ENCODE data around the gene CELA2A.

DNA sequence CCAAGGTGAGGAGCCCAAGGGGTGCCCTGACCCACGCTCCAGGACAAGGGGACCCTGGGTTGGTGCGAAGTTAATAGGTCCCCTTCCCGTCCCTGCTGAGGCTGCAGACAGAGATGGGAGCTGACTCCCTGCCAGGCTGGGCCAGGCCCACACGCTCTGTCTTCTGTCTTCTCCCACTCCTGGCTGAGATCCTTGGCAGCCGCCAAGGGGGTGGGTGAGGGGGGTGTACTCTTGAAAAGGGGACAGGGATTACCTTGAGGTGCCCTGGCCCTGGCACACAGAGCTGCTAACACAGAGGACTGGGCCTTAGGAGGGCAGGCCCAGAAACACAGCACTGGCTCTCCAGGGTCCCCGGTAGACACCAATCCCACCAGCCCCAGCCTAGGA lies 29.3 kb upstream of the CELA2A start:
- TF ChIP-seq, protein P1, sequence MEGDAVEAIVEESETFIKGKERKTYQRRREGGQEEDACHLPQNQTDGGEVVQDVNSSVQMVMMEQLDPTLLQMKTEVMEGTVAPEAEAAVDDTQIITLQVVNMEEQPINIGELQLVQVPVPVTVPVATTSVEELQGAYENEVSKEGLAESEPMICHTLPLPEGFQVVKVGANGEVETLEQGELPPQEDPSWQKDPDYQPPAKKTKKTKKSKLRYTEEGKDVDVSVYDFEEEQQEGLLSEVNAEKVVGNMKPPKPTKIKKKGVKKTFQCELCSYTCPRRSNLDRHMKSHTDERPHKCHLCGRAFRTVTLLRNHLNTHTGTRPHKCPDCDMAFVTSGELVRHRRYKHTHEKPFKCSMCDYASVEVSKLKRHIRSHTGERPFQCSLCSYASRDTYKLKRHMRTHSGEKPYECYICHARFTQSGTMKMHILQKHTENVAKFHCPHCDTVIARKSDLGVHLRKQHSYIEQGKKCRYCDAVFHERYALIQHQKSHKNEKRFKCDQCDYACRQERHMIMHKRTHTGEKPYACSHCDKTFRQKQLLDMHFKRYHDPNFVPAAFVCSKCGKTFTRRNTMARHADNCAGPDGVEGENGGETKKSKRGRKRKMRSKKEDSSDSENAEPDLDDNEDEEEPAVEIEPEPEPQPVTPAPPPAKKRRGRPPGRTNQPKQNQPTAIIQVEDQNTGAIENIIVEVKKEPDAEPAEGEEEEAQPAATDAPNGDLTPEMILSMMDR (conservative IDR thresholded peaks at IDR 0.05 in 1 of 2, IDR thresholded peaks at IDR 0.05 in 1 of 2; ENCODE audit: extremely low read depth in 1 of 2, insufficient read depth in 1 of 2, low read depth in 1 of 2, low read length in 2 of 2), result no peak
- TF ChIP-seq EZH2 (IDR thresholded peaks at IDR 0.05; ENCODE audit: borderline replicate concordance, low read length), result no peak
